Measurements from ENCODE around the gene FLYWCH2.
"Not testable (repeated sequence)": the region's sequence is repeated elsewhere in the genome, so short reads cannot be mapped to it uniquely, and the experiment has no call there.

FLYWCH2 gene

GRCh38 chr16:2912330-2913199, 29.6 kb downstream of the FLYWCH2 start:
- peak in 3 of 5 experiments; percentile 15 to 38 (median 18) for DNase-seq

- DNase-seq, result no peak
Observed at GRCh38 chr16:2913603-2914002, 30.6 kb downstream of the FLYWCH2 start.

GRCh38 chr16:2914233-2914632, 31.2 kb downstream of the FLYWCH2 start:
- DNase-seq, result no peak

GRCh38 chr16:2915196-2915929, 32.3 kb downstream of the FLYWCH2 start:
- no peak for DNase-seq

- DNase-seq, result peak in 4 of 5 experiments; percentile 39 to 65 (median 46)
Observed at GRCh38 chr16:2919511-2920255, 36.7 kb downstream of the FLYWCH2 start.

- DNase-seq, result no peak
Observed at GRCh38 chr16:2923481-2923880, 40.5 kb downstream of the FLYWCH2 start.

GRCh38 chr16:2924901-2925755, 42.1 kb downstream of the FLYWCH2 start:
- no peak for DNase-seq

- no peak for DNase-seq
Observed at GRCh38 chr16:2925951-2926649, 43.1 kb downstream of the FLYWCH2 start.

GRCh38 chr16:2926650-2926999, 43.6 kb downstream of the FLYWCH2 start:
- no peak for DNase-seq

GRCh38 chr16:2927010-2927646, 44.1 kb downstream of the FLYWCH2 start:
- peak; percentile 65 to 89 (median 81) for DNase-seq

GRCh38 chr16:2928151-2928550, 45.1 kb downstream of the FLYWCH2 start:
- not testable (repeated sequence) for DNase-seq

GRCh38 chr16:2928796-2929195, 45.8 kb downstream of the FLYWCH2 start:
- DNase-seq, result no peak

GRCh38 chr16:2929693-2930092, 46.7 kb downstream of the FLYWCH2 start:
- no peak for DNase-seq

GRCh38 chr16:2930236-2930635, 47.2 kb downstream of the FLYWCH2 start:
- DNase-seq, result no peak

- DNase-seq, result not testable (repeated sequence)
Observed at GRCh38 chr16:2931231-2931914, 48.4 kb downstream of the FLYWCH2 start.

GRCh38 chr16:2933136-2933535, 50.1 kb downstream of the FLYWCH2 start:
- no peak for DNase-seq

GRCh38 chr16:2933701-2934100, 50.7 kb downstream of the FLYWCH2 start:
- DNase-seq, result no peak

- DNase-seq, result no peak
Observed at GRCh38 chr16:2934450-2934849, 51.4 kb downstream of the FLYWCH2 start.

GRCh38 chr16:2936436-2937011, 53.5 kb downstream of the FLYWCH2 start:
- DNase-seq, result no peak

GRCh38 chr16:2937170-2937569, 54.2 kb downstream of the FLYWCH2 start:
- no peak for DNase-seq

Measured in T-helper 2 cell (primary cell).